Stimulated activated CD4-positive, alpha-beta T cell treated with anti-CD3 and anti-CD28 coated beads, Interleukin-15, amount 100 ng/mL, for 24 hours (primary cell): ENCODE data around the gene MRPL33.
A peak's percentile ranks its signal among the peaks of the same experiment; 100 is the strongest.

Experiments used
- DNase-seq: peaks from one replicate; pipeline ENCODE4 v3.0.0-alpha.2; 2020

MRPL33 gene

DNA sequence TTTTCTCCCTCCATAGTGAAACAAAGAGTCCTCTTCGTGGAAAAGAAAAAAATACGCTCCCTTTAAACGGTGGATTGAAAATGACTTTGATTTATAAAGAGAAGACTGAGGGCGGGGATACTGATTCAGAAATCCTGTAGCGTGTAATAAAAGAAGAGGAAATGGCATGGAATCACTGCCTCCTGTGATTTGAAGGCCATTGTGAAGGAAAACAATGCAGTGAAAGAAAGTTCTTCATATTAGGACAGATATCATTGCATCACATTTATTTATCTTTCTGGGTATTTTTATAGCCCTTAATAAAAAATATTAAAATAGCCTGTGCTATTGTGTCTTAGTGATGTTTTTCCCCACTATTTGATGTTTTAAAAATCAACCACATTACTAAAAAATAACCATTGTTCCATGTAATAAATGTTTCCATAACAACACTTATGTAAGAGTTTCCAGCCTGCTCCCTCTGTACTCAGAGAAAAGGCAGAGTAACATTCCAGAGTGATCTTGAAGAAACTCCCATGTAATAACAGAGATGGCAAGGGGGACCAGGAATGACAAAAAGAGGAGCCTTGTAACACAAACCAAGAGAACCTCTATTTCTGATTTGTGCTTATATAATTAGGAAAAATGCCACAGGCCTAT, 8.0 kb downstream of the MRPL33 start:
- DNase-seq, result no peak

- DNase-seq, result no peak
Observed at GRCh38 chr2:27781496-27781895, 10.0 kb downstream of the MRPL33 start.

- DNase-seq, result no peak
Observed at GRCh38 chr2:27782701-27783100, 11.2 kb downstream of the MRPL33 start.

DNA sequence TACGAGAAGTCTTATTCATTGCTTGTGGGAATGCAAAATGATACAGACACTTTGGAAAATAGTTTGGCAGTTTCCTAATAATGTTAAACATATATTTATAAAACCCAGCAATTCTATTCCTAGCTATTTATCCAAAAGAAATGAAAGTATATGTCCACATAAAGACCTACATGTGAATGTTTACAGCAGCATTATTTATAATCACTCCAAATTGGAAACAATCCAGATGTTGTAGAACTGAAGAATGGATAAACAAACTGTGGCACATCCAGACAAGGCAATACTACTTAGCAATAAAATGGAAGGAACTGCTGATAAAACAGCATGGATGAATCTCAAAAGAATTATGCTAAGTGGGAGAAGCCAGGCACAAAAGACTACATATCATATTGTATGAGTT, 19.3 kb downstream of the MRPL33 start:
- DNase-seq, result no peak

DNA sequence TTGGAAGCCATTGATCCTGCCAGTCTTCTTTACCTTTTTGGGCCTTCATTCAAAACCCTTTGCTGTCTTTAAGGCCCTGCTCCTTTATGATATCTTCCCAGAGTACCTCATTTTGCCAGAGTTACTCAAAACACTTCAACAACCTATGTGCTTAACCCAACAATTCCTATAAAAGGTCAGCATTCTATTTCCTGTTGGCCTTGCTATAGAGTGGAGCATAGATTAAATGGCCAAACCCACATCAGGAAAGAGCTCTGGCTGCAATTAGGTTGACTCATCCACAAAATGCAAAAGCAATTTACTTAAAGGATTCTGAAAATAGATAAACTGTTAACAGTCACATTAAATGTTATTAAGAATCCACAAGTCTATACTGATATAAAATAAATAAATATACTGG, 21.2 kb downstream of the MRPL33 start:
- DNase-seq, result no peak

DNA sequence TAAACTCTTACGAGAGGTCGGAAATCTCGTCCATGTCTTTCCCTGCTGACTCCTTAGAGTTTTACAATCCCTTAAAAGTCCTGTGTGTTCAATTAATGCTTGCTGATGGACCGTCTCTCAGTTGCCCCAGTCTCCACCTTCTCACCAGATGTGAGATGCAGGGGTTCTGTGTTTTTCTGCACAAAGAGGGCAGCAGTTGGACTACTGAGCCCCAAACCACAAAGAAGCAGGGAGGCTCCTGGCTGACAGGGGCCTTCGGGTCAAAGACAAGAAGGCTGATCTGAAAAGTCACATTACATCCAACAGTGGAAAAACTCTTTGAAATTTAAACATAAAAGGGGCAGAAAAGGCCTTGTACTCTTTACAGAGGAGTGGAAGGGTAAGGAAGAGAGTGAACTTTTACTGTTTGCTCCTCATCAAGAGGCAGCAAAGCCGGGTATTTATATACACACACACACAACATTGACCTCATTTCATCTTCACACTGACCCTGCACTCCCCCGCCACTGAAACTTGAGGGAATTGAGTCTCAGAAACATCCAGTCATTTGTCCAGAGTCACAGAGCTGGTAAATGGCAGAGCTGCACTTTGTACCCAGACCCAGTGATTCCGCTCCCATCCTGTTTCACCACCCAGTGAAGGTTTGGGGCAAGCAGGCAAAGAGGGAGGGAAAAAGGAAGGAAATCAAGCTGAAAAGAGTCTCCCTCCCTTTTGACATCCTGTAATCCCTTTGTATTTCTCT, 23.7 kb downstream of the MRPL33 start:
- no peak for DNase-seq

- no peak for DNase-seq
Observed at GRCh38 chr2:27795868-27796277, 24.4 kb downstream of the MRPL33 start.

DNA sequence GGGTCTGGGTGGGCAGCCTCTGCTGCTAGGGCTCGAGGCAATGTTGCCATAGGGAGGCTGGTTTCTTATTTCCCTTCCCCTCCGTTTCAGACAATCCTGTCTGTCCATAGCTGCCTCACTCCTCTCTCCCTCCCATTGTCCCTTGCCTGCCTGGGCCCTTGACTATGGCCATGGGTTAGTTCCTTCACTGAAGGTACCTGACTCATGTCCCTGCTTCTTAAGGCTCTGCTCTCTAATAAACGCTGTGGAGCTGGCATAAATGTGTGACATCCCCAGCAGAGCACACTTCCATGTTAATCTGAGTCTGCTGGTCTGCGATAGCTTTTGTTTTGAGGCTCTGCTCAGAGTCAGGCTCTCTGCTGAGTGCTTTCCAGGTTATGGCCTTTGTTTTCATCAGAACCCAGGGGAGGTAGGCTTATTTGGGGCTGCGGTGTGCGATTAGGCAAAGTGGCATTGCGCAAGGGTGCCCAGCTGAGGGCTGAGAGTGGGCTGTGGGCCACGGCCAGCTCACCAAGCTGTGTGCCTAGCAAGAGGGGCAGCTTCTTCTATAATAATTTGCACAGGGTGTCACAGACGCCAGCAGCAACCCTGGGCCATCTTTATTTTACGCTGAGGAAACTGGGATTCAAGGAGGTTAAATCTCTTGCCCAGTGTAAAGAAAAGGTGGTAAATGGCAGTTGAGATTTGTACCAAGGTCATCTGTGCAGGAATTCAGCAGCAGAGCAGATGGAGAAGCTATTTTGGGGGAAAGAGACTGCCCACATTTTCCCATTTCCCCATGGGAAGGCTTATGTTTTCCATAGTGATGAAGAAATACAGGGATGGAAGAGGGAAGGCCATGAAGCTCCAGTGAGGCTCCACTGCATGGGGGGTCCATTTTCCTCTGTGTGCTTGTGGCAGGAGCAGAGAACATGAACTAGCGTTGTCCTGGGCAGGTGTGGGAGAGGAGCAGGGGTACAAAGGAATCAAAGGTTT, 25.6 kb downstream of the MRPL33 start:
- no peak for DNase-seq

DNA sequence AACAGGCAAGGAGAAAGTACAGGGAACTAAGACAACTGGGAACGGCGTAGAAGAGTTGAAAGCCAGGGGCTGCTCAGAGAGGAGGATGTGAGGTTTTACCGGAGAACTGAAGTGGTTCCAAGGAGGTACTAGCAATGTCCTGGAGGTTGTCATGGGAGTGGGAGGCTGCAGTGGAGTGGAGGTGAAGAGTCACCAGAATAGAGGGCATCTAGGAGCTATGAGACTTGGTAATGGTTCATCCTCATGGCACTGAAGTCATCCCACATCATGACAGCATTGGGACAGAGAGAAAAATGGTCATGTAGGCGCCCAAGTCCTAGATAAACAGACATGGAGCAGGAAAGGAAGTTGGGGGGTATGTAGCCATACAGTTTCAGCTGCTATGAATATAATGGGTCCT, 26.3 kb downstream of the MRPL33 start:
- no peak for DNase-seq

DNA sequence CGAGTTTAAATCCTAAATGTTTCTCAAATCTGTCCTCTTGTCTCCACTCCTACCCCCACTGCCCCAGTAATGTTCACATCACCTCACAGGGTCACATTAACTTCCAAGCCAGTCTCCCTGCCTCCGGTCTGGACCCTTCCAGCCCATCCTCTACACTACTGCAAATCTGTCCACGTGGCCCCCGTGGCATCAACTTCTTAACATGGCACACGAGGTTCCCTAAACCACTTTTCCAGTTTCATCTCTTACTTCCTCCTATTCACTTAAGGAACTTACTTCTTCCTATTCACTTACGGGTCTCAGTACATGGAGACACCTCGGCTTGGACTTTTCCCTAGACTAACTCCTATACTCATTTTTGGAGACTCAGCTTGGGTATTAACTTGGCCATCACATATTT, 27.0 kb downstream of the MRPL33 start:
- DNase-seq, result no peak

GRCh38 chr2:27798948-27799645, 27.6 kb downstream of the MRPL33 start:
- no peak for DNase-seq

DNA sequence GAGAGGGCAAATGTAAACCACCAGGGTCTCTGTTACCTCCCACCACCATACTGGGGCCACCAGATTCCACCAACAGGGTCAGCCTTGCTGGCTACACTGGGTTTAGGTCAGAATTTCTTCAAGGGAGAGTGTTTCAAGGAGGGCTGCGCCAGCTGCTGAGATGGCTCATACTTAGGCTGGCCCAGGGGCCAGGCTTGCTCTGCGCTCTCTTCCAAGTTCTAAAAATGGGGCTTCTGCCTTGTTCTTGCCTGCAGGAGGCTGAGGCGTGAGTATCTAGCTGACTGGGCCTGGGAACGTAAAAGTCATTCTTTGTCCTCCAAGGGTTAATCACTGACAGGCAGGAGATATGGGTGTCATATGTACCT, 28.1 kb downstream of the MRPL33 start:
- no peak for DNase-seq

GRCh38 chr2:27800856-27801255, 29.3 kb downstream of the MRPL33 start:
- DNase-seq, result no peak

- DNase-seq, result no peak
Observed at GRCh38 chr2:27802547-27802946, 31.0 kb downstream of the MRPL33 start.

GRCh38 chr2:27803046-27803445, 31.5 kb downstream of the MRPL33 start:
- DNase-seq, result no peak

DNA sequence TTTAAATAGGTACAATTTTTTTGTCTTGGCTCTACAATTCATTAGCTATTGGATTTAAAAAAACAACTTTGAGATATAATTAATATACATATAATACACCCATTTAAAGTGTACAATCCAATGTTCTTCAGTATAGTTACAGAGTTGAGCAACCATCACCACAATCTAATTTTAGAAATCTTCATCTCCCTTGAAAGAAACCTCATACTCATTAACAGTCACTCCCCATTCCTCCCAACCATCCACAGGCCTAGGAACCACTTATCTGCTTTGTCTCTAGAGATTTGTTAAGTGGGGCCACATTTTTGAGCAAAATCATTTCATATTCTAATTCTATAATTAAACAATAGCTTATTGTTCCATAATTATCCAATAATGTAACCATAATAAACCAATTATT, 32.6 kb downstream of the MRPL33 start:
- no peak for DNase-seq

- DNase-seq, result no peak
Observed at GRCh38 chr2:27805180-27805579, 33.7 kb downstream of the MRPL33 start.

DNA sequence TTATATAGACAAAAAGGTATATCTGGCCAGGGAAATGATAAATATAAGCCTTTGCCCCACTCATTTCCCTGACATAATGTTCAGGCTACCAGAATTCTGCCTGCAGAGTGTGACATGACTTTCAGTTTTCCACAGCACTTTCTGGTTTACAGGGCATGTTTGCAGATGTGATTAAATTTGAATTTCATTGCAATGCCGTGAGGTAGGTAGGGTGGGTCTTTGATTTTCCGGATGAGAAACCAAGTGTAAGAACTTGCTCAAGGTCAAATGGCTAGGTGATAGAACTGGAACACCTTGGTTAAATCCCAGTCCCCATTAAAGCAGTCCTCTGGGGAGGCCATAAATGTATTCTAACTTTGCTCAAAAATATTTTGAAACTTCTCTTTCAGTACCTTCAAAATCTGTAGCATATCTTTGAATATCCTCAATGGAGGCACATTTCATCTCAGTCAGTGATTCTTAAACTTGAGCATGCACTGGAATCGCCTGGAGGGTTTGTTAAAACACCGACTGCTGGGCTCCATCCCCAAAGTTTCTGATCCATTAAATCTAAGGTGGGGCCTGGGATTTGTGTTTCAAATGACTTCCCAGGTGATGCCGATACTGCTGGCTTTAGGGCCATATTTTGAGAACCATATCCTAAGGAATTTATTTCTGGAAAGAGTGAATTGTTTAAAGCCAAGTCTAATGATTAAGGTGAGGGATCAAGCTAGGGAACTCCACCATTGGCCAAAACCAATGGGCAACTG, 35.0 kb downstream of the MRPL33 start:
- DNase-seq, result no peak

DNA sequence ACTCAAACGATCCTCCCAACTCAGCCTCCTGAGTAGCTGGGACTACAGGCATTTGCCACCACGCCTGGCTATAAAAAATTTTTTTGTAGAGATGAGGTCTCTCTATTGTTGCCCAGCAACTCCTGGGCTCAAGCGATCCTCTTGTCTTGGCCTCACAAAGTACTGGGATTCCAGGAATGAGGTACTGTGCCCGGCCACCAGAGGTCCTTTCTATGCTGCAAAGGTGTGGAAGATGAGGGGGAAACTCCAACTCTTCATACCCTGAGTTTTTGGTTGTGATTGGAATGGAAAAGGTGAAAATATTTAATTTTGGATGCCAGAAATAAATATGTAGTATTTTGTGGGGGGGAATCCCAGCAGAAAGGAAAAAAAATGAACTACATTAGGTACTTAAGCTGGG, 36.0 kb downstream of the MRPL33 start:
- peak; percentile 23 for DNase-seq

DNA sequence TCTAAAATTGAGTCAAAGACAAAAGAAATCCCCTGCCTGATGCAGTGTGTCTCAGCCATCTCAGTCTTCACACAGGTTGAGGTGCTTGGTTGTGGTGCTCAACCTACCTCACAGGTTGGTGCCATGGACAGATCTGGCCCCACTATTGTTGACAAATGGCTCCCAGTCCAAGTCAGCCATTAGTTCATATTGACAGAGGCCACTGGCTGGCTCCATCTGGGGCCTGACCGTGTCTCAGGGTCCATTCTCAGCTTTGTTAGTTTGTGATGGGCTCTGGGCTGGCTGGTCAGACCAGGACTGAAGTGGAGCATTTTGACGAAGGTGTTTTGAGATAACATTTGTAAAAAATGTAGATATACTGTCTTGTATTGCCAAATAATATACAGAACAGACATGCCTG, 36.9 kb downstream of the MRPL33 start:
- no peak for DNase-seq

GRCh38 chr2:27808984-27809383, 37.5 kb downstream of the MRPL33 start:
- no peak for DNase-seq

- no peak for DNase-seq
Observed at GRCh38 chr2:27809761-27810241, 38.3 kb downstream of the MRPL33 start.
